Activated CD4-positive, alpha-beta T cell treated with anti-CD3 and anti-CD28 coated beads, Interleukin-2, amount 50 U/mL, for 24 hours (primary cell): ENCODE measurements around the gene ANXA3.

ENCODE experiments used
- DNase-seq, 2 donors: peaks; one replicate each; pipeline ENCODE4 v3.0.0-alpha.2; 2020; ENCODE audit warnings: low read depth in 1 of 2, low spot score in 1 of 2

The ANXA3 gene

GRCh38 chr4:78610546-78611214 is 59.1 kb downstream of the ANXA3 start:
- no peak for DNase-seq

GRCh38 chr4:78611215-78611558 is 59.6 kb downstream of the ANXA3 start:
- no peak for DNase-seq

GRCh38 chr4:78612398-78613178 is 61.0 kb downstream of the ANXA3 start:
- no peak for DNase-seq

- no peak for DNase-seq
These were observed 62.2 kb downstream of the ANXA3 start for GRCh38 chr4:78613522-78614321.

GRCh38 chr4:78616046-78616498 is 64.5 kb downstream of the ANXA3 start:
- DNase-seq, result no peak

- no peak for DNase-seq
These were observed 66.9 kb downstream of the ANXA3 start for GRCh38 chr4:78618436-78618835.

- no peak for DNase-seq
These were observed 69.8 kb downstream of the ANXA3 start for GRCh38 chr4:78621395-78621794.

GRCh38 chr4:78622253-78622979 is 70.8 kb downstream of the ANXA3 start:
- DNase-seq, result no peak

- DNase-seq, result no peak
These were observed 72.5 kb downstream of the ANXA3 start for GRCh38 chr4:78624048-78624447.

- DNase-seq, result no peak
These were observed 73.5 kb downstream of the ANXA3 start for GRCh38 chr4:78625073-78625472.

GRCh38 chr4:78627046-78627965 is 75.7 kb downstream of the ANXA3 start:
- DNase-seq, result no peak

- no peak for DNase-seq
These were observed 76.6 kb downstream of the ANXA3 start for GRCh38 chr4:78627966-78628678.

- DNase-seq, result no peak
These were observed 78.5 kb downstream of the ANXA3 start for GRCh38 chr4:78629991-78630541.

- DNase-seq, result no peak
These were observed 79.0 kb downstream of the ANXA3 start for GRCh38 chr4:78630615-78631014.

- DNase-seq, result no peak
These were observed 82.6 kb downstream of the ANXA3 start for GRCh38 chr4:78634011-78634664.

GRCh38 chr4:78638337-78639172 is 87.0 kb downstream of the ANXA3 start:
- no peak for DNase-seq

- no peak for DNase-seq
These were observed 89.1 kb downstream of the ANXA3 start for GRCh38 chr4:78640714-78641113.

- DNase-seq, result no peak
These were observed 91.4 kb downstream of the ANXA3 start for GRCh38 chr4:78642934-78643333.
